PFSK-1 (cell line): Measurements from ENCODE around the gene DTYMK.

Source experiments
- FOXP2 ChIP-seq: optimal IDR thresholded peaks from 2 replicates; pipeline ENCODE3; 2011; ENCODE audit warnings: borderline replicate concordance, control low read depth, inconsistent platforms; ENCODE audit not compliant: insufficient read depth; ENCODE audit errors: extremely low read length, extremely low read depth
- POLR2AphosphoS5 ChIP-seq: IDR thresholded peaks from 2 replicates; pipeline ENCODE4 v1.6.1; 2012; ENCODE audit warnings: low read depth, mild to moderate bottlenecking, control low read depth, low read length, moderate library complexity
- SIN3A ChIP-seq: IDR thresholded peaks from 2 replicates; pipeline ENCODE4 v1.6.1; 2012; ENCODE audit warnings: mild to moderate bottlenecking, low read length, moderate library complexity, borderline replicate concordance; ENCODE audit not compliant: insufficient read depth
- TAF1 ChIP-seq: IDR thresholded peaks from 2 replicates; pipeline ENCODE4 v1.6.1; 2012; ENCODE audit warnings: low read length, control low read depth, borderline replicate concordance; ENCODE audit not compliant: insufficient read depth
- TF ChIP-seq, protein P1 (sequence below), 2 experiments: IDR thresholded peaks; 2 replicates each; pipeline versions ENCODE4 v1.6.1 to v1.8.0; 2011 to 2012; ENCODE audit warnings: low read depth in 2 of 2, low read length in 2 of 2, control low read depth in 1 of 2, inconsistent platforms in 1 of 2, mild to moderate bottlenecking in 1 of 2, moderate library complexity in 1 of 2; ENCODE audit not compliant: insufficient read depth in 1 of 2

DNA sequence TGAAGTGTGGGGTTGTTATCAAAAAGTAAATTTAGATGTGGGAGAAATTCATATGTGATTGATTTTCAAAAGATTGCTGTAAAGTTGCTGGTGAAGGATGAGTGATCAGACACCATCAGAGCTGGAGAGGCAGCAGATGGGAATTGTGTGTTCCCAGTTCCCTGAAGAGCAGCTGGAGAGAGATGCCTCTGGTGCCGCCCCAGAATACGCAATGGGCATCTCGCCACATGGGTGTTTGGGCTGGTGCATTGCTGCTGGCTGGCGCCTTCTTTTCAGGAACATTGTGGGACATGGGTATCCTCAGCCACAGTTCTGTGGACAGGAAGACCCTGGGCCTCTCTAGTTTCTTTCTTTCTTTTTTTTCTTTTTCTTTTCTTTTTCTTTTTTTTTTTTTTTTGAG, 37.2 kb downstream of the DTYMK start:
- TF ChIP-seq POLR2AphosphoS5 = no peak
- TF ChIP-seq SIN3A = no peak
- TF ChIP-seq, protein P1, sequence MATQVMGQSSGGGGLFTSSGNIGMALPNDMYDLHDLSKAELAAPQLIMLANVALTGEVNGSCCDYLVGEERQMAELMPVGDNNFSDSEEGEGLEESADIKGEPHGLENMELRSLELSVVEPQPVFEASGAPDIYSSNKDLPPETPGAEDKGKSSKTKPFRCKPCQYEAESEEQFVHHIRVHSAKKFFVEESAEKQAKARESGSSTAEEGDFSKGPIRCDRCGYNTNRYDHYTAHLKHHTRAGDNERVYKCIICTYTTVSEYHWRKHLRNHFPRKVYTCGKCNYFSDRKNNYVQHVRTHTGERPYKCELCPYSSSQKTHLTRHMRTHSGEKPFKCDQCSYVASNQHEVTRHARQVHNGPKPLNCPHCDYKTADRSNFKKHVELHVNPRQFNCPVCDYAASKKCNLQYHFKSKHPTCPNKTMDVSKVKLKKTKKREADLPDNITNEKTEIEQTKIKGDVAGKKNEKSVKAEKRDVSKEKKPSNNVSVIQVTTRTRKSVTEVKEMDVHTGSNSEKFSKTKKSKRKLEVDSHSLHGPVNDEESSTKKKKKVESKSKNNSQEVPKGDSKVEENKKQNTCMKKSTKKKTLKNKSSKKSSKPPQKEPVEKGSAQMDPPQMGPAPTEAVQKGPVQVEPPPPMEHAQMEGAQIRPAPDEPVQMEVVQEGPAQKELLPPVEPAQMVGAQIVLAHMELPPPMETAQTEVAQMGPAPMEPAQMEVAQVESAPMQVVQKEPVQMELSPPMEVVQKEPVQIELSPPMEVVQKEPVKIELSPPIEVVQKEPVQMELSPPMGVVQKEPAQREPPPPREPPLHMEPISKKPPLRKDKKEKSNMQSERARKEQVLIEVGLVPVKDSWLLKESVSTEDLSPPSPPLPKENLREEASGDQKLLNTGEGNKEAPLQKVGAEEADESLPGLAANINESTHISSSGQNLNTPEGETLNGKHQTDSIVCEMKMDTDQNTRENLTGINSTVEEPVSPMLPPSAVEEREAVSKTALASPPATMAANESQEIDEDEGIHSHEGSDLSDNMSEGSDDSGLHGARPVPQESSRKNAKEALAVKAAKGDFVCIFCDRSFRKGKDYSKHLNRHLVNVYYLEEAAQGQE (IDR thresholded peaks at IDR 0.05; ENCODE audit: insufficient read depth in 1 of 2, low read depth in 2 of 2, low read length in 2 of 2) = no peak
- TF ChIP-seq TAF1 = no peak
- TF ChIP-seq FOXP2 = no peak
